ENCODE measurements around the gene MISP.

MISP gene

GRCh38 chr19:789701-790060 is 38.8 kb downstream of the MISP start:
- Histone ChIP-seq H3K27me3 (ENCODE audit: control insufficient read depth, insufficient read depth, low read length) (no peaks in the 10 kb centered on the region), H3K9me3 (ENCODE audit: control insufficient read depth, insufficient read depth, low read length) (no peaks in the 10 kb centered on the region), H3K4me3 (ENCODE audit: low read length) (no peak overlapping the region), H3K27ac (ENCODE audit: low read length) (no peak overlapping the region), H3K4me1 (ENCODE audit: control insufficient read depth, insufficient read depth, low read length) (peaks cover 11% of the 10 kb centered on the region), H3K36me3 (ENCODE audit: control insufficient read depth, insufficient read depth, low read length) (no peaks in the 10 kb centered on the region)
- no peak for DNase-seq (ENCODE audit: low read depth, low spot score)
- WGBS (ENCODE audit: insufficient coverage, insufficient read length), result no CpG with 5 or more reads among the region's 9 CpGs

GRCh38 chr19:791007-791566 is 40.2 kb downstream of the MISP start:
- no peaks in the 10 kb centered on the region for H3K36me3 ChIP-seq (ENCODE audit: control insufficient read depth, insufficient read depth, low read length)
- H3K27me3 ChIP-seq (ENCODE audit: control insufficient read depth, insufficient read depth, low read length), result no peaks in the 10 kb centered on the region
- no peaks in the 10 kb centered on the region for H3K9me3 ChIP-seq (ENCODE audit: control insufficient read depth, insufficient read depth, low read length)
- peaks cover 11% of the 10 kb centered on the region for H3K4me1 ChIP-seq (ENCODE audit: control insufficient read depth, insufficient read depth, low read length)
- H3K4me3 ChIP-seq (ENCODE audit: low read length), result no peak overlapping the region
- H3K27ac ChIP-seq (ENCODE audit: low read length), result no peak overlapping the region
- no CpG with 5 or more reads among the region's 26 CpGs for WGBS (ENCODE audit: insufficient coverage, insufficient read length)
- no peak for DNase-seq (ENCODE audit: low read depth, low spot score)

GRCh38 chr19:791567-792305 is 40.8 kb downstream of the MISP start:
- Histone ChIP-seq H3K4me3 (ENCODE audit: low read length) (no peak overlapping the region), H3K4me1 (ENCODE audit: control insufficient read depth, insufficient read depth, low read length) (peaks cover 11% of the 10 kb centered on the region), H3K36me3 (ENCODE audit: control insufficient read depth, insufficient read depth, low read length) (no peaks in the 10 kb centered on the region), H3K27me3 (ENCODE audit: control insufficient read depth, insufficient read depth, low read length) (no peaks in the 10 kb centered on the region), H3K9me3 (ENCODE audit: control insufficient read depth, insufficient read depth, low read length) (no peaks in the 10 kb centered on the region), H3K27ac (ENCODE audit: low read length) (no peak overlapping the region)
- DNase-seq (ENCODE audit: low read depth, low spot score), result no peak
- WGBS (ENCODE audit: insufficient coverage, insufficient read length), result no CpG with 5 or more reads among the region's 8 CpGs

- peaks cover 11% of the 10 kb centered on the region for H3K4me1 ChIP-seq (ENCODE audit: control insufficient read depth, insufficient read depth, low read length)
These were observed 41.5 kb downstream of the MISP start for GRCh38 chr19:792306-792885.

GRCh38 chr19:793806-794205 is 42.9 kb downstream of the MISP start:
- H3K27ac ChIP-seq (ENCODE audit: low read length), result no peak overlapping the region
- H3K9me3 ChIP-seq (ENCODE audit: control insufficient read depth, insufficient read depth, low read length), result no peaks in the 10 kb centered on the region
- no peak overlapping the region for H3K4me3 ChIP-seq (ENCODE audit: low read length)
- no CpG with 5 or more reads among the region's 12 CpGs for whole genome bisulfite sequencing (ENCODE audit: insufficient coverage, insufficient read length)
- H3K36me3 ChIP-seq (ENCODE audit: control insufficient read depth, insufficient read depth, low read length), result peaks cover 3% of the 10 kb centered on the region; the same call in 1 of the 2 replicates
- peaks cover 9% of the 10 kb centered on the region; the same call in 1 of the 2 replicates for H3K4me1 ChIP-seq (ENCODE audit: control insufficient read depth, insufficient read depth, low read length)
- no peaks in the 10 kb centered on the region for H3K27me3 ChIP-seq (ENCODE audit: control insufficient read depth, insufficient read depth, low read length)
- DNase-seq (ENCODE audit: low read depth, low spot score), result no peak

More at GRCh38 chr19:792306-792885, 41.5 kb downstream of the MISP start:
- no peaks in the 10 kb centered on the region for H3K9me3 ChIP-seq (ENCODE audit: control insufficient read depth, insufficient read depth, low read length)
- no CpG with 5 or more reads among the region's 16 CpGs for WGBS (ENCODE audit: insufficient coverage, insufficient read length)
- DNase-seq (ENCODE audit: low read depth, low spot score), result no peak
- H3K4me3 ChIP-seq (ENCODE audit: low read length), result no peak overlapping the region
- no peaks in the 10 kb centered on the region for H3K27me3 ChIP-seq (ENCODE audit: control insufficient read depth, insufficient read depth, low read length)
- no peaks in the 10 kb centered on the region for H3K36me3 ChIP-seq (ENCODE audit: control insufficient read depth, insufficient read depth, low read length)
- H3K27ac ChIP-seq (ENCODE audit: low read length), result no peak overlapping the region

- no CpG with 5 or more reads among the region's 28 CpGs for WGBS (ENCODE audit: insufficient coverage, insufficient read length)
- DNase-seq (ENCODE audit: low read depth, low spot score), result no peak
- Histone ChIP-seq H3K9me3 (ENCODE audit: control insufficient read depth, insufficient read depth, low read length) (no peaks in the 10 kb centered on the region), H3K36me3 (ENCODE audit: control insufficient read depth, insufficient read depth, low read length) (peaks cover 11% of the 10 kb centered on the region), H3K4me3 (ENCODE audit: low read length) (no peak overlapping the region), H3K27me3 (ENCODE audit: control insufficient read depth, insufficient read depth, low read length) (no peaks in the 10 kb centered on the region), H3K27ac (ENCODE audit: low read length) (no peak overlapping the region), H3K4me1 (ENCODE audit: control insufficient read depth, insufficient read depth, low read length) (0 out of 2 replicates have a peak, but pooled peaks cover 4% of the 10 kb centered on the region)
These were observed 44.2 kb downstream of the MISP start for GRCh38 chr19:795073-795611.

GRCh38 chr19:795691-796581 is 45.0 kb downstream of the MISP start:
- WGBS (ENCODE audit: insufficient coverage, insufficient read length), result no CpG with 5 or more reads among the region's 39 CpGs
- no peak for DNase-seq (ENCODE audit: low read depth, low spot score)
- Histone ChIP-seq H3K9me3 (ENCODE audit: control insufficient read depth, insufficient read depth, low read length) (no peaks in the 10 kb centered on the region), H3K4me1 (ENCODE audit: control insufficient read depth, insufficient read depth, low read length) (peaks cover 7% of the 10 kb centered on the region; the same call in 1 of the 2 replicates), H3K4me3 (ENCODE audit: low read length) (no peak overlapping the region), H3K27ac (ENCODE audit: low read length) (no peak overlapping the region), H3K36me3 (ENCODE audit: control insufficient read depth, insufficient read depth, low read length) (peaks cover 18% of the 10 kb centered on the region), H3K27me3 (ENCODE audit: control insufficient read depth, insufficient read depth, low read length) (no peaks in the 10 kb centered on the region)

- peak; percentile 100 for DNase-seq (ENCODE audit: low read depth, low spot score)
- no CpG with 5 or more reads among the region's 83 CpGs for WGBS (ENCODE audit: insufficient coverage, insufficient read length)
These were observed 46.0 kb downstream of the MISP start, which contains the start of gene PTBP1 for GRCh38 chr19:796692-797527. Gene PTBP1, plus strand, starts transcription at chr19:797452. Its CDS starts 46 bp downstream, at chr19:797498.

GRCh38 chr19:797528-798414 is 46.9 kb downstream of the MISP start:
- H3K4me1 ChIP-seq (ENCODE audit: control insufficient read depth, insufficient read depth, low read length), result peaks cover 8% of the 10 kb centered on the region
- H3K27ac ChIP-seq (ENCODE audit: low read length), result no peak overlapping the region
- no CpG with 5 or more reads among the region's 129 CpGs for WGBS (ENCODE audit: insufficient coverage, insufficient read length)

More at GRCh38 chr19:796692-797527, 46.0 kb downstream of the MISP start, which contains the start of gene PTBP1:
- H3K9me3 ChIP-seq (ENCODE audit: control insufficient read depth, insufficient read depth, low read length), result no peaks in the 10 kb centered on the region
- peaks cover 22% of the 10 kb centered on the region for H3K36me3 ChIP-seq (ENCODE audit: control insufficient read depth, insufficient read depth, low read length)
- peak within 1 kb of the TSS; percentile 97 for H3K4me3 ChIP-seq (ENCODE audit: low read length)
- no peaks in the 10 kb centered on the region for H3K27me3 ChIP-seq (ENCODE audit: control insufficient read depth, insufficient read depth, low read length)
- H3K4me1 ChIP-seq (ENCODE audit: control insufficient read depth, insufficient read depth, low read length), result peaks cover 10% of the 10 kb centered on the region
- no peak within 1 kb of the TSS for H3K27ac ChIP-seq (ENCODE audit: low read length)

More at GRCh38 chr19:797528-798414, 46.9 kb downstream of the MISP start:
- H3K27me3 ChIP-seq (ENCODE audit: control insufficient read depth, insufficient read depth, low read length), result no peaks in the 10 kb centered on the region
- H3K36me3 ChIP-seq (ENCODE audit: control insufficient read depth, insufficient read depth, low read length), result peaks cover 22% of the 10 kb centered on the region
- peak overlapping the region; percentile 97 for H3K4me3 ChIP-seq (ENCODE audit: low read length)
- no peak for DNase-seq (ENCODE audit: low read depth, low spot score)
- no peaks in the 10 kb centered on the region for H3K9me3 ChIP-seq (ENCODE audit: control insufficient read depth, insufficient read depth, low read length)
